ENCODE data around the gene AFAP1. TPM values are rescaled to one million over a fixed set of nuclear protein-coding genes. Genes with fewer than 3 reads are reported as not detected.

AFAP1 gene
- polyA plus RNA-seq, 3 donors = not detected

DNA sequence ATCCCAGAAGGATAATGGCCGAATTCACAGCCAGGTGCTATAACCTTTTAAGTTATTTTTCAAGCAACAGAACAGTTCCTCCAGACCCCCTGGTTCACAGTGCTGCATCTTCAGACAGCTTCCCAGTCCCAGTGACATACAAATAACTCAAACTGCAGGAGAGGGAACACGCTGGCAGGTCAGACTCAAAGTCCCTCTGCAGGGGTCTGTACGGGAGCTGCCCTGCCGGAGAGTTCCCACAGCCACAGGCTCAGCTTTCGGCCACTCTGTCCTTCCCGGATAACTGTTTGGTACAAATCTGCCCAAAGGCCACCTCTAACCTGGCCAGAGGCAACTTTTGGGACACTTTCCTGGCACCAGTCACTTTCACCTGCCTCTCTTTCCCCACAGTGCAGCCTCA lies 230.2 kb downstream of the AFAP1 start:
- peaks cover 2% of the 10 kb centered on the region for H3K4me1 Mint-ChIP-seq
- H3K27me3 Mint-ChIP-seq (ENCODE audit: low read depth in 3 of 3) = peaks cover 1 to 6% (median 3%) of the 10 kb centered on the region in 3 donors
- Histone ChIP-seq H3K4me1 (ENCODE audit: control insufficient read depth in 1 of 2, insufficient read depth in 2 of 2, low read length in 2 of 2) (no peaks in the 10 kb centered on the region), H2AFZ (ENCODE audit: insufficient read depth, low read depth, low read length, poor library complexity, severe bottlenecking) (no peak overlapping the region), H3K9me3 (replicated peaks in 1 of 2; ENCODE audit: control insufficient read depth in 1 of 2, insufficient read depth in 1 of 2, low read length in 2 of 2) (peaks cover 0 to 7% of the 10 kb centered on the region in 2 donors), H3K4me2 (replicated peaks; ENCODE audit: extremely low read depth, low read length, poor library complexity, severe bottlenecking) (no peak overlapping the region), H3K79me2 (ENCODE audit: insufficient read depth, low read length) (no peaks in the 10 kb centered on the region), H3K27me3 (ENCODE audit: control insufficient read depth in 2 of 2, insufficient read depth in 2 of 2, low read length in 2 of 2) (no peaks in the 10 kb centered on the region), H3K9ac (ENCODE audit: insufficient read depth, low read length, poor library complexity, severe bottlenecking) (no peak overlapping the region), H3K36me3 (replicated peaks in 1 of 2; ENCODE audit: control insufficient read depth in 1 of 2, insufficient read depth in 2 of 2, low read length in 2 of 2) (no peaks in the 10 kb centered on the region), H3K4me3 (replicated peaks in 1 of 3; ENCODE audit: low read depth in 2 of 3, low read length in 3 of 3) (no peak overlapping the region), H4K20me1 (ENCODE audit: insufficient read depth, low read length) (no peaks in the 10 kb centered on the region), H3K27ac (ENCODE audit: low read depth in 1 of 2, low read length in 2 of 2) (no peak overlapping the region)
- intact Hi-C loops (cut with micrococcal nuclease) = no loop called here
- no peak overlapping the region for H3K27ac Mint-ChIP-seq
- no peaks in the 10 kb centered on the region for H3K36me3 Mint-ChIP-seq
- TF ChIP-seq, protein P1, sequence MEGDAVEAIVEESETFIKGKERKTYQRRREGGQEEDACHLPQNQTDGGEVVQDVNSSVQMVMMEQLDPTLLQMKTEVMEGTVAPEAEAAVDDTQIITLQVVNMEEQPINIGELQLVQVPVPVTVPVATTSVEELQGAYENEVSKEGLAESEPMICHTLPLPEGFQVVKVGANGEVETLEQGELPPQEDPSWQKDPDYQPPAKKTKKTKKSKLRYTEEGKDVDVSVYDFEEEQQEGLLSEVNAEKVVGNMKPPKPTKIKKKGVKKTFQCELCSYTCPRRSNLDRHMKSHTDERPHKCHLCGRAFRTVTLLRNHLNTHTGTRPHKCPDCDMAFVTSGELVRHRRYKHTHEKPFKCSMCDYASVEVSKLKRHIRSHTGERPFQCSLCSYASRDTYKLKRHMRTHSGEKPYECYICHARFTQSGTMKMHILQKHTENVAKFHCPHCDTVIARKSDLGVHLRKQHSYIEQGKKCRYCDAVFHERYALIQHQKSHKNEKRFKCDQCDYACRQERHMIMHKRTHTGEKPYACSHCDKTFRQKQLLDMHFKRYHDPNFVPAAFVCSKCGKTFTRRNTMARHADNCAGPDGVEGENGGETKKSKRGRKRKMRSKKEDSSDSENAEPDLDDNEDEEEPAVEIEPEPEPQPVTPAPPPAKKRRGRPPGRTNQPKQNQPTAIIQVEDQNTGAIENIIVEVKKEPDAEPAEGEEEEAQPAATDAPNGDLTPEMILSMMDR (IDR thresholded peaks at IDR 0.05) = no peak
- 95% methylated on average over 5 of the region's 6 CpGs for WGBS (ENCODE audit: insufficient coverage)
- no peak for DNase-seq
- peaks cover 3 to 6% (median 6%) of the 10 kb centered on the region in 7 donors for H3K9me3 Mint-ChIP-seq
- no peak overlapping the region for H3K4me3 Mint-ChIP-seq

DNA sequence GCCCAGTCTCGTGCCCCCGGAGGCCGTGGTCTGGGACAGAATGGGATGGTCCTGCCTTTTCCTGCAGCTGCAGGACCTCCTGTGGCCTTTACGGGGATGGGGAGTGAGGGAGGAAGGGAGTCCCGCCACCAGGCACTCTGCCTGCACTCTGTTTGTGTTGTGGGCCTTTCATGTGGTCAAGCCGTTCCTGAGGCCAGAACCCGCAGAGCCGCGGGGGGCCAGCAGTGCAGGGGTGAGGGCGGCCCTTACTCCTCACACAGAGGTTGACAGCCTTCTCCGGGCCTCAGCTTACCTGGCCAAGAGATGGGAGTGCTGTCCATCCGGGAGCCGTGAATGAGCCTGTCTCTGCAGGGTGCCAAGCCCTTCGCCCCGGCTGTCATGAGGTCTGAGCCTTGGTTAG lies 230.7 kb downstream of the AFAP1 start:
- Histone ChIP-seq H3K27ac (ENCODE audit: low read depth in 1 of 2, low read length in 2 of 2) (no peak overlapping the region), H3K79me2 (ENCODE audit: insufficient read depth, low read length) (no peaks in the 10 kb centered on the region), H3K27me3 (ENCODE audit: control insufficient read depth in 2 of 2, insufficient read depth in 2 of 2, low read length in 2 of 2) (no peaks in the 10 kb centered on the region), H4K20me1 (ENCODE audit: insufficient read depth, low read length) (no peaks in the 10 kb centered on the region), H3K4me3 (replicated peaks in 1 of 3; ENCODE audit: low read depth in 2 of 3, low read length in 3 of 3) (no peak overlapping the region), H3K36me3 (replicated peaks in 1 of 2; ENCODE audit: control insufficient read depth in 1 of 2, insufficient read depth in 2 of 2, low read length in 2 of 2) (no peaks in the 10 kb centered on the region), H3K9ac (ENCODE audit: insufficient read depth, low read length, poor library complexity, severe bottlenecking) (no peak overlapping the region), H2AFZ (ENCODE audit: insufficient read depth, low read depth, low read length, poor library complexity, severe bottlenecking) (no peak overlapping the region), H3K4me2 (replicated peaks; ENCODE audit: extremely low read depth, low read length, poor library complexity, severe bottlenecking) (no peak overlapping the region), H3K9me3 (replicated peaks in 1 of 2; ENCODE audit: control insufficient read depth in 1 of 2, insufficient read depth in 1 of 2, low read length in 2 of 2) (peaks cover 0 to 2% of the 10 kb centered on the region in 2 donors), H3K4me1 (ENCODE audit: control insufficient read depth in 1 of 2, insufficient read depth in 2 of 2, low read length in 2 of 2) (no peaks in the 10 kb centered on the region)
- Mint-ChIP-seq H3K4me1 (peaks cover 2% of the 10 kb centered on the region), H3K4me3 (no peak overlapping the region), H3K9me3 (peaks cover 0 to 2% (median 2%) of the 10 kb centered on the region in 7 donors), H3K27ac (no peak overlapping the region), H3K36me3 (no peaks in the 10 kb centered on the region), H3K27me3 (ENCODE audit: low read depth in 3 of 3) (peaks cover 0 to 6% (median 1%) of the 10 kb centered on the region in 3 donors)
- 40% methylated on average over 14 of the region's 15 CpGs for WGBS (ENCODE audit: insufficient coverage)
- intact Hi-C loops (cut with micrococcal nuclease) = no loop called here
- TF ChIP-seq, protein P1 (IDR thresholded peaks at IDR 0.05) = no peak
- DNase-seq = no peak

Other genes starting within 250 kb of the AFAP1 start
- under 1 TPM in 1 of 3 donors, not detected in 2; 0.21 TPM for gene ABLIM2, start 219.0 kb upstream of the AFAP1 start, polyA plus RNA-seq